RKO (cell line): ENCODE measurements around the gene NELFCD.
"Not testable (repeated sequence)": the region's sequence is repeated elsewhere in the genome, so short reads cannot be mapped to it uniquely, and the experiment has no call there.

Source experiments
- DNase-seq: peaks from one replicate; pipeline ENCODE4 v3.0.0-alpha.2; 2016; ENCODE audit warnings: low spot score

NELFCD gene

DNA sequence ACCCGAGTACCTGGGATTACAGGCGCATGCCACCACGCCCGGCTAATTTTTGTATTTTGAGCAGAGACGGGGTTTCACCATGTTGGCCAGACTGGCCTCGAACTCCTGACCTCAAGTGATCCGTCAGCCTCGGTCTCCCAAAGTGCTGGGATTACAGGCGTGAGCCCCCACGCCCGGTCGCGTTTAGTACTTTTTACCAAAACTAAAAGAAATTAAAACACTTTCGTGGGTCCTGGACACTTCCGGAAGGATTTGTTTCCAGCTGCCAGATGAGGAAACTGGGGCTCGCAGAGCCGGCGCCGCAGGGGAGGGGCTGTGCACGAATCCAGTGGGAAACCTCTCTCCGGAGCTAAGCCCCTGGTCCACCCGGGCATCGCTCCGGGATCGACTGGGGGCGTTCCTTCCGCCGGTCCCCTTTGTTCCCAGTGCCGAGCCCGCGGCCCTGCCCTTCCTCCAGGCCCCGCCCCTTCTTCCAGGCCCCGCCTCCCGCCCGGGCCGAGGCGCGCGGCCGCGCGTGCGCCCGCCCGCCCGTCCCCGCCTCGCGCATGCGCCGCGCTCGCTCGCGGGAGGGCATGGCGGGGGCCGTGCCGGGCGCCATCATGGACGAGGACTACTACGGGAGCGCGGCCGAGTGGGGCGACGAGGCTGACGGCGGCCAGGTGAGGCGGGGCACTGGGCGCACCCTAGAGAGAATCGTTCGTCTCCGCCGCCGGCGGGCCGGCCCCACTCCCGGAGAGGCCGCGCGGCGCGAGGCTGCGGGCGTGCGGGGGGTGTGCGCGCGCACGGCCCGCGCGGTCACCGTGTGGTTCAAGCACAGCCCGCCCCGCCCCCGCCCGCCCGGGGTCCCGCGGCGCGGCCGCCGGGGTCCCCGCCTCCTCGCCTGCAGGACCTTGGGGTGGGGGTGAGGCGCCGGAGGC is at the start of gene NELFCD:
Gene NELFCD, plus strand, starts transcription at position 546 of the 917 bp plus-strand sequence. Its CDS starts 54 bp downstream, at position 600.
- DNase-seq: peak; percentile 92

- DNase-seq: no peak
Measured at GRCh38 chr20:58932170-58932569, 48.9 kb upstream of the NELFCD start.

GRCh38 chr20:58938078-58938477 is 43.0 kb upstream of the NELFCD start:
- DNase-seq: no peak

- no peak for DNase-seq
Measured at GRCh38 chr20:58938541-58938940, 42.5 kb upstream of the NELFCD start.

GRCh38 chr20:58941471-58941870 is 39.6 kb upstream of the NELFCD start:
- DNase-seq: no peak

- DNase-seq: no peak
Measured at GRCh38 chr20:58942549-58942948, 38.5 kb upstream of the NELFCD start.

DNA sequence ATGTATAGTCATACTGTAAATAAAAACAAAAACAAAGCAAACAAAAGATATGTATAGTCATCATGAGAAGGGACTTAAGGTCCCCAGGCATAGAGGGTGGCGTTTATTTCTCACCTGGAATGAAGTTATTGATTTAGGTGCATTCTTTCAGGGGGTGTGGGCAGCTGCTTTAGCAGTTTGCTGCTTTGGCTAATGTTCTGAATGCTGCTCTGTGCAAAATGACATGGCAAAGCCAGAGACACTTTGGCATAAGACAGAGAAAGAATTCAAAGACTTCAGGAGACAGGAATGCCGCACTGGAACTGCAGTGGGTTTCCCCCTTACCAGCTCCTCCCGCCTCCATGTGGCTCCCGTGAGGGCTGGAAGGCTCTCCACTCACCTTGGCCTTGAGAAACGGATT is 36.4 kb upstream of the NELFCD start:
- no peak for DNase-seq

GRCh38 chr20:58945965-58946631 is 35.0 kb upstream of the NELFCD start:
- DNase-seq: no peak

DNA sequence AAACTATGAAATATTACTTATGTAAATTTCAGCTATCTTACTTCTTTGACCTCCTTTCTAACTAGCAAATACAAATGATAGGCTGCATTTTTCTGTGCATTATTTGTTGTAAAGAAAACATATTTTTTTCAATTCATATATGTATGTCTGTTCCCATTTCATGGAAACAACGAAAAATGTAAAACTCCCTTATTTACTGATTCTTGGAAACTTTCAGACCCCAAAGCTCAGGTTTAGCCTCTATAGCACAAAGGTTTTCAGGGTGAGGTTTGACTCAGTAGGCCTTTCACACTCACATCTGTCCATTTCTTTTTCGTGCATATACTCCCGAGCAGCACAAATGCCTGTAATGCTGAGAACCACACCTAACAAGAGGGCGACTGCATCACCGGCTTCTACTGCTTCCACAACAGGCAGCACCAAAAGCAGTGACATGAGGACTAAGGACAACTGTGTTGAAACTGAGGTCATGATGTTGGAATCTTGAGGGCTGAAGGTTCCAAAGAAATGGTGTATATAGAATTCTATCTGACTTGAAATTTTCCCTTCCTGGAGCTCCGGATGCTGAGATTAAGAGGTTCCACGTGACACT is 33.2 kb upstream of the NELFCD start:
- DNase-seq: not testable (repeated sequence)

GRCh38 chr20:58950603-58951002 is 30.5 kb upstream of the NELFCD start:
- DNase-seq: no peak

GRCh38 chr20:58953050-58953449 is 28.0 kb upstream of the NELFCD start:
- no peak for DNase-seq

- no peak for DNase-seq
Measured at GRCh38 chr20:58956078-58956477, 25.0 kb upstream of the NELFCD start.

GRCh38 chr20:58959652-58960051 is 21.4 kb upstream of the NELFCD start:
- no peak for DNase-seq

- DNase-seq: no peak
Measured at GRCh38 chr20:58963060-58963584, 17.9 kb upstream of the NELFCD start.

GRCh38 chr20:58963922-58964321 is 17.1 kb upstream of the NELFCD start:
- not testable (repeated sequence) for DNase-seq

DNA sequence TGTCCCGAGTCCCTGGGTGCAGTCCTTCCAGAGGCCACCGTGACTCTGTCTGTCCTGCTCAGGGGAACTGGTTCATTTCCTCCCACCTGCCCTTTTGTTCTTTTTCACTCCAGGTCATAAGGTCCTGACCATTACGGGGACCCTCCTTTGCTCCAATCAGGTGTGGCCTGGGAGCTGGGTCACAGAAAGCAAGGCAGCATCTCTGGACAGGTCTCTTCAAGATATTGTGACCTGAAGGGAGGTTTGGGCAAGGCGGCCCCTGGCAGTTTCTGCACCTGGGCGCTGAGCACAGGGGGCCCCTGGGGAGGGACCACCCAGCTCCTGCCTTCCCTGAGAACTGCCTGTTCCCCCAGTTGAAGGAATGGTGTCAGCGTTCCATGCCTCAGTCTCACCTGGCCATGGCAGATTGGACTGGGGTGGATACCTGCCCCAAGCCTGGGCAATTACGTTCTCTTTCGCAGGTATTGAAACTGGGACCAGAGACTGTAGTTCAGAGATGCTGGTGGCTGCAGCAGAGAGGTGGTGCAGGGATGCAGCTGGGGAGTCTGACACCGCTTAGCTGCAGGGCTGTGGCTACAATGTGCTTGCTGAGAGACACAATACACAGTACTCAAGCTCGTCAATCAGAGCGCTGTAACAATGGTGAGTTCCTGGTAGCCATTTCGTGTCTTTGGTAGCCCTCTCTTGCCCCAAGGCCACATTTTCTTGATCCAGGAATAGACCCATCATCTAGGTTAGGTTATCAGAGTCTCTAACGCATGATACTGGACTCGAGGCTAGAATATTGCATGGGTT is 15.6 kb upstream of the NELFCD start:
- no peak for DNase-seq

GRCh38 chr20:58967652-58968429 is 13.2 kb upstream of the NELFCD start:
- DNase-seq: no peak

GRCh38 chr20:58969439-58969838 is 11.6 kb upstream of the NELFCD start:
- no peak for DNase-seq

DNA sequence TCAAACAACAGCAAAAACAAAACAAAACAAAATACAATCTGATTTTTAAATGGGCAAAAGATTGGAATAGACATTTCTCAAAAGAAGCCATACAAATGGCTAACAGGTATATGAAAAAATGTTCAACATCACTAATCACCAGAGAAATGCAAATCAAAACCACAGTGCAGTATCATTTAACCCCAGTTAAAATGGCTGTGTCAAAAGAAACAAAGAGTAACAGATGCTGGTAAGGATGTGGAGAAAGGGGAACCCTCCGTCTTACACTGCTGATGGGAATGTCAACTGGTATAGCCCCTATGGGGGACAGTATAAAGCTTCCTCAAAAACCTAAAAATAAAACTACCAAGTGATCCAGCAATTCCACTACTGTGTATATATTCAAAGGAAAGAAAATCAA is 10.9 kb upstream of the NELFCD start:
- no peak for DNase-seq

GRCh38 chr20:58971429-58971828 is 9.6 kb upstream of the NELFCD start:
- DNase-seq: no peak

- DNase-seq: no peak
Measured at GRCh38 chr20:58973179-58973578, 7.9 kb upstream of the NELFCD start.
